Measurements from ENCODE around the gene DOCK4.

DNA sequence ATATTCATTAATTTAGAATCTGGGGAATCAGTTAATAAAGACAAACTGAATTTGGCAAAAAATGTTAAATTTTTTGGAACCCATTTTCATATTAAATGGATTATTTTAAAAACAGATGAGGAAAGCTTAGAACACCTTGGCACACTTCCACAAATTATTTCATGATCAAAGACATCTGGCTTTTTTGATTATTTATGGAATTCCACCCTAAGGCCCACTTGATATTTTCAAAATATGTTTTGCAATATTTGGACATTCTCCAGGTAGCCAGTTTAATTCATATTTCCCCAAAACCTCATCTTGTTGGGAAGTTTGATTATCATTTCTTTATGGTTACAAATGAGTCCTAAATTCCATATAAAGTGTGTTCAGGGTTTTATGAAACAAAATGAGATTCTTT lies 129.9 kb downstream of the DOCK4 start:
- TF ChIP-seq, protein P1, sequence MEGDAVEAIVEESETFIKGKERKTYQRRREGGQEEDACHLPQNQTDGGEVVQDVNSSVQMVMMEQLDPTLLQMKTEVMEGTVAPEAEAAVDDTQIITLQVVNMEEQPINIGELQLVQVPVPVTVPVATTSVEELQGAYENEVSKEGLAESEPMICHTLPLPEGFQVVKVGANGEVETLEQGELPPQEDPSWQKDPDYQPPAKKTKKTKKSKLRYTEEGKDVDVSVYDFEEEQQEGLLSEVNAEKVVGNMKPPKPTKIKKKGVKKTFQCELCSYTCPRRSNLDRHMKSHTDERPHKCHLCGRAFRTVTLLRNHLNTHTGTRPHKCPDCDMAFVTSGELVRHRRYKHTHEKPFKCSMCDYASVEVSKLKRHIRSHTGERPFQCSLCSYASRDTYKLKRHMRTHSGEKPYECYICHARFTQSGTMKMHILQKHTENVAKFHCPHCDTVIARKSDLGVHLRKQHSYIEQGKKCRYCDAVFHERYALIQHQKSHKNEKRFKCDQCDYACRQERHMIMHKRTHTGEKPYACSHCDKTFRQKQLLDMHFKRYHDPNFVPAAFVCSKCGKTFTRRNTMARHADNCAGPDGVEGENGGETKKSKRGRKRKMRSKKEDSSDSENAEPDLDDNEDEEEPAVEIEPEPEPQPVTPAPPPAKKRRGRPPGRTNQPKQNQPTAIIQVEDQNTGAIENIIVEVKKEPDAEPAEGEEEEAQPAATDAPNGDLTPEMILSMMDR (IDR thresholded peaks at IDR 0.05): no peak
- no peak for TF ChIP-seq POLR2AphosphoS5 (IDR thresholded peaks at IDR 0.05)
